ENCODE data around the gene PPM1J.

DNA sequence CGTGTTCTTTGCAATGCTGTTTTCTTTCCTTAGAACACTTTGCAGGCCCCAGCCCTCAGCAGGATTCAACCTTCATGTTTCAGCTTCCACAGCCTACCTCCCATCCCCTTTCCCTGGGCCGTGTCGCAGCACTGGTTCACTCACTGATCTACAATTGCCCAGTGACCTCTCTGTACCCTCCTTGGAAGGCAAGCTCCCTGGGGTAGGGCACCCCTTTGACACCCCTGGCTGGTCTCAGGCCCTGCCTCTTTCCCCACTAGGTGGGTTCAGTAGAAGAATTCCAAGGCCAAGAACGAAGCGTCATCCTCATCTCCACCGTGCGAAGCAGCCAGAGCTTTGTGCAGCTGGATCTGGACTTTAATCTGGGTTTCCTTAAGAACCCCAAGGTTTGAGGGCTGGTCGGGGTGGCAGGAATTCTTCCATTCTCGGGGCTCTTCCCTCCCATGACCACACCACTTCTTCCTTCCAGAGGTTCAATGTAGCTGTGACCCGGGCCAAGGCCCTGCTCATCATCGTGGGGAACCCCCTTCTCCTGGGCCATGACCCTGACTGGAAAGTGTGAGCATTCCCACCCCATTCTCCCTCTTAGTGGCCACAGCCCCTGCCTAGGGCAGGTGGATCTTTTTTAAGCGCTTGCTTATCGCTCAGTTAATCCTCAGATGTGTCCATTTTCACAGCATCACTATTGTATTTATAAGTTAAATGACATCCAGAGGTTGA is 15.5 kb downstream of the PPM1J start:
- no peak for TF ChIP-seq EZH2 (IDR thresholded peaks at IDR 0.05; ENCODE audit: insufficient read depth, poor library complexity, severe bottlenecking)
- TF ChIP-seq EZH2phosphoT487 (IDR thresholded peaks at IDR 0.05; ENCODE audit: insufficient read depth, low read depth) = no peak
